HG03108 (cell line): Measurements from ENCODE around the gene MB.

ENCODE experiments used
- ATAC-seq: cut with Tn5 transposase; IDR thresholded peaks from one replicate; pipeline ENCODE4 v1.9.1; 2021; ENCODE audit warnings: moderate library complexity; ENCODE audit not compliant: unreplicated experiment

The MB gene

GRCh38 chr22:35618427-35619223, 1.5 kb upstream of the MB start:
- ATAC-seq, result no peak

DNA sequence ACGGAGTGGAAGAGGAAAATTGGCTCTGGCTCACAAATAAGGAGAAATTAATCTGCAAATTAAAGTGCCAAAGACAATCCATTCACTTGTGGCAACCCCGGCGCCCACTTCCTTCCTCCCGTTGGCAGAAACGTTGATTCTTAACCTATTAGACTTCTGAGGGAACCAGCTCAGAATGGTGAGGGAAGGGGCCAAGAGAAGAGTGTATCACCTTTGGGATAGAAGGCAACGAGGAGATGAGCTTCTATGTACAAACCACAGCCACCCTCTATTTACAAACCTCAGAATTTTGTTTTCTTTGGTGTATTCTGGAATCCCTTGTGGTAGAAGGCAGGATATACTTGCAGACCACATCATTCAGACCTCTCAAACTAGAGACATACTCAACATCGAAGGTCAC, 1.1 kb downstream of the MB start:
- no peak for ATAC-seq

DNA sequence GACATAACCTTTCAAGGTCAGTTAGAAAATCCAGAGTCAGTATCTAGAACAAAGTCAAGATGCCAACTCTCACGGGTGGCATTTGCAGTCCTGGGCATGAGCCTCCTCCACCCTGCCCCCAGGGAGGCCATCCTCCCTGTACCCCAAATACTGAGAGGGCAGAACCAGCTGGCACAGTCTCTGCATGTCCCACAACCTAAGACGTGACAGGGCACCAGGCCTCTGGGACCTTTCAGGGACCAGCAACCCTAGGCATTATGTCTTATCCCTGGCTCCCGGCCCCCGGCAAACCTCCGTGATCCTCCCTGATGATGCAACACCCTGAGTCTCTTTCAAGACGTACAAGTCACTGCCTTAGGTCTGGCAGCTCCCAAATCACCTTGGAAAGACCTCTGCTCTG, 2.0 kb downstream of the MB start:
- no peak for ATAC-seq

GRCh38 chr22:35614404-35614803, 2.7 kb downstream of the MB start:
- ATAC-seq, result no peak

DNA sequence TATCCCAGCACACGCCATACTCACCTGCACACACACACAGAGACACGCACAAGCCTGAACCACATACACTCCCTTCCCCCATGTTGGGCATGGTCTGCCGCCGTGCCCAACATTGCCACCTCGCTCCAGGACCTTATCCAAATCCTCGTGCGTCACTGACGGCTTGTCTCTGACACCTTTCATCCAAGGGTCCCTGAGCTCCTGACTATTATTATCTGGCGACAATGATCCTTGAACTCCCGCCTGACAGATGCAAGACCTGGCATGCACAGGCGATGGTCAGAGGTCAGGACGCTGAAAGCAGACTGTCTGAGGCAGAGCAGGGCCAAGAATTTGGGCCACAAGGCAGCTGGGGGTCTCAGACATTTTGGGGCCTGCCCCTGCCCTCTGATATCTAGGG, 4.2 kb downstream of the MB start:
- ATAC-seq, result no peak

- no peak for ATAC-seq
Measured at GRCh38 chr22:35611891-35612576, 5.1 kb downstream of the MB start.

GRCh38 chr22:35611200-35611890, 5.8 kb downstream of the MB start:
- no peak for ATAC-seq

DNA sequence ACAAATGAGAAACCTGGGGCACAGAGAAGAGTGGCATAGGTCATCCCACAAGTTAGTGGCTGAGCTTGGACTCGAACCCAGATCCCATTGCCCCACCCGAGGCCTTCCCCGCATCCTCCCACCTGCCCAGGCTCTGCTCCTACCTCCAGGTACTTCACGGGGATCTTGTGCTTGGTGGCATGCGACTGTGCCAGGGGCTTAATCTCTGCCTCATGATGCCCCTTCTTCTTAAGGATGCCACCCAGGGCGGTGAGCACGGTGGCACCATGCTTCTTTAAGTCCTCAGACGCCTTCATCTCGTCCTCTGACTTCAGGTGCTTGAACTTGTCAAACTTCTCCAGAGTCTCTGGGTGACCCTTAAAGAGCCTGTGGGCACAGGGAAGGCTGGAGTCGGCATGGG, 6.4 kb downstream of the MB start:
- ATAC-seq, result no peak

DNA sequence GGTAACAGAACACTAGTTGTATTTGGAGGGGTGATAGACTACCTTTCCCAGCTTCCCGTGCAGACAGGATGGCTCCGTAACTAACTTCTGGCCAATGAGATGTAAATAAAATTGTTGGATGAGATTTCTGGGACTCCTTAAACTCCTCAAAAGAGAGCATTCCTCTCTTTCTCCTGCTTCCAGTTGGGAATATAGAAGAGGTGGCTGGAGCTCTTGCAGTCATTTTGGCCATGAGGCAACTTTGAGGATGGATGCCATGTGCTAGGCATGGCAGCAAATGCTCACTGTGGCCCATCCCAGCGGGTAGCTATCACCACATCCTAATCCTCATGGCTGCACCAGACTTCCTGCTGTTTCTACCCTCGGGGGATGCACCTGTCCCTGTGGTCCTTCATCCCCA, 7.4 kb downstream of the MB start:
- ATAC-seq, result no peak

- no peak for ATAC-seq
Measured at GRCh38 chr22:35609261-35609660, 7.9 kb downstream of the MB start.

- ATAC-seq, result no peak
Measured at GRCh38 chr22:35608088-35608487, 9.0 kb downstream of the MB start.

GRCh38 chr22:35606916-35607315, 10.2 kb downstream of the MB start:
- no peak for ATAC-seq

DNA sequence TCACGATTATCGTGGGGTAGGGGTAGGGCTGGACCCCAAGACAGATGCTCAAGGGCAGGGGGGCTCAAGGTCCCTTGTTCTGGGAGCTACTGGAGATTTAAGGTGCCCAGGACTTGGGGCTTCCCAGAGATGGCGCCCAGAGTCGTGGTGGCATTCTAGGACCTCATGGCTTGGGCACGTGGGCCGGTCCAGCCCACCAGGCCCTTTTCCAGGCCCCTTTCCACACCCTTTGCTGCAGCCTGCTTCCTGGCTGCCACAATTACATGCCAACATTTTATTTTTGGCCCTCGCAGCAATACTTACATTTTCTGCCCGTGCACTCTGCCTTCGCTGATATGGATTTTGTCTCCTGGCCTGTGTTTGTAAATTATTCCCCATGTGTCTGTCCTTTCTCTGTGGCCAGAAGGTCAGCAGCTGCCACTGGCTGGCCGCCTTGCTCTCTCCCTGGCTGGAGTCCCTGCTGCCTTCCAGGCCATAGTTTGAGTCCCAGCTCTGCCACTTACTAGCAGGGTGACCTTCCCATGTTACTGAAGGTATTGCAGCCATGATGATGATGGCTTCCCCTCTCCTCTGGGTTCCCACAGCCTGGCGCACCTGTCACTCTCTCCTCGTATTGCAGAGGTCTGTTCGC, 11.2 kb downstream of the MB start:
- no peak for ATAC-seq

DNA sequence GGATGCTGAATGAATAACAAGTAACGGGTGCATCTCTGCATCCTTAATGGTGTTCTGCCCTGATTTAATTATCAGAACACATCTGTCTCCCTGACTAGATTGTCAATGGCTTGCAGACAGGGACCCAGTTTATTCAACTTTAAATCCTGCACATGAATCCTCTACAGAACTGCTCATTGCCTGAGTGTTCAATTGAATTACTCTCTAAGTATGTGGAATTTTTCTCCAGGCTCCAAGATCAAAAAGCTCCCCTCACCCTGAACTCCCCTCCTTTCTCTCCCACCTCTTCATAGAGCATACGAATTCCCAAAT, 11.8 kb downstream of the MB start:
- ATAC-seq, result no peak

GRCh38 chr22:35604621-35605368, 12.3 kb downstream of the MB start:
- no peak for ATAC-seq

- ATAC-seq, result no peak
Measured at GRCh38 chr22:35601743-35602615, 15.2 kb downstream of the MB start.

- ATAC-seq, result no peak
Measured at GRCh38 chr22:35601013-35601580, 16.0 kb downstream of the MB start.

- ATAC-seq, result no peak
Measured at GRCh38 chr22:35600476-35600875, 16.7 kb downstream of the MB start.

DNA sequence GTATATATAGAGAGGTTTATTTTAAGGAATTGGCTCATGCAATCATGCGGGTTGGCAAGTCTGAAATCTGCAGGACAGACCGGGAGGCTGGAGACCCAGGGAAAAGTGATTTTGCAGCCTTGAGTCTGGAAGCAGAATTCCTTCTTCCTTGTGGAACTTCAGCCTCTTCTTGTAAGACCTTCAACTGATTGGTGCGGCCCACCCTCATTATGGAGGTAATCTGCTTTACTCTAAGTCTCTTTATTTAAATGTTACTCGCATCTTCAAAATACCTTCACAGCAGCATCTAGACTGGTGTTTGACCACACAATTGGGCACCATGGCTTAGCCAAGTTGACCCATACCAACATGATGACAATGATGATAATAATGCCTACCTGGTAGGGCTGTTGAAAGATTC, 17.8 kb downstream of the MB start:
- no peak for ATAC-seq

- ATAC-seq, result no peak
Measured at GRCh38 chr22:35598396-35598710, 18.8 kb downstream of the MB start.
